Measurements from ENCODE around the gene ADAM22.
A peak's percentile ranks its signal among the peaks of the same experiment; 100 is the strongest.
"Not testable (repeated sequence)": the region's sequence is repeated elsewhere in the genome, so short reads cannot be mapped to it uniquely, and the experiment has no call there.

Gene ADAM22

GRCh38 chr7:87933953-87934698 lies at the start of gene ADAM22:
Gene ADAM22 (plus strand): TSS chr7:87934251. CDS start chr7:87934466, 215 bp downstream.
- DNase-seq (ENCODE audit: low read depth in 2 of 2), result peak; percentile 68 to 71

- DNase-seq (ENCODE audit: low read depth in 2 of 2), result no peak
Measured at GRCh38 chr7:87885018-87885417, 49.0 kb upstream of the ADAM22 start.

- no peak for DNase-seq (ENCODE audit: low read depth in 2 of 2)
Measured at GRCh38 chr7:87886875-87887274, 47.2 kb upstream of the ADAM22 start.

GRCh38 chr7:87895363-87895762 lies 38.7 kb upstream of the ADAM22 start:
- DNase-seq (ENCODE audit: low read depth in 2 of 2), result no peak

GRCh38 chr7:87899255-87899654 lies 34.8 kb upstream of the ADAM22 start:
- DNase-seq (ENCODE audit: low read depth in 2 of 2), result no peak

- not testable (repeated sequence) for DNase-seq (ENCODE audit: low read depth in 2 of 2)
Measured at GRCh38 chr7:87907136-87907906, 26.7 kb upstream of the ADAM22 start.

- not testable (repeated sequence) for DNase-seq (ENCODE audit: low read depth in 2 of 2)
Measured at GRCh38 chr7:87908814-87909213, 25.2 kb upstream of the ADAM22 start.

GRCh38 chr7:87912121-87912520 lies 21.9 kb upstream of the ADAM22 start:
- DNase-seq (ENCODE audit: low read depth in 2 of 2), result no peak

GRCh38 chr7:87918740-87919139 lies 15.3 kb upstream of the ADAM22 start:
- DNase-seq (ENCODE audit: low read depth in 2 of 2), result no peak

- no peak for DNase-seq (ENCODE audit: low read depth in 2 of 2)
Measured at GRCh38 chr7:87919875-87920274, 14.2 kb upstream of the ADAM22 start.

- DNase-seq (ENCODE audit: low read depth in 2 of 2), result no peak
Measured at GRCh38 chr7:87920578-87920977, 13.5 kb upstream of the ADAM22 start.

- DNase-seq (ENCODE audit: low read depth in 2 of 2), result not testable (repeated sequence)
Measured at GRCh38 chr7:87922759-87923395, 11.2 kb upstream of the ADAM22 start.

GRCh38 chr7:87926581-87927461 lies 7.2 kb upstream of the ADAM22 start:
- no peak for DNase-seq (ENCODE audit: low read depth in 2 of 2)

GRCh38 chr7:87933605-87933952 lies 472 bp upstream of the ADAM22 start:
- no peak for DNase-seq (ENCODE audit: low read depth in 2 of 2)

- no peak for DNase-seq (ENCODE audit: low read depth in 2 of 2)
Measured at GRCh38 chr7:87934699-87935383, 790 bp downstream of the ADAM22 start.

- no peak for DNase-seq (ENCODE audit: low read depth in 2 of 2)
Measured at GRCh38 chr7:87935384-87935706, 1.3 kb downstream of the ADAM22 start.

GRCh38 chr7:87941138-87941537 lies 7.1 kb downstream of the ADAM22 start:
- no peak for DNase-seq (ENCODE audit: low read depth in 2 of 2)

- no peak for DNase-seq (ENCODE audit: low read depth in 2 of 2)
Measured at GRCh38 chr7:87944547-87944946, 10.5 kb downstream of the ADAM22 start.

- DNase-seq (ENCODE audit: low read depth in 2 of 2), result not testable (repeated sequence)
Measured at GRCh38 chr7:87945926-87946325, 11.9 kb downstream of the ADAM22 start.

- no peak for DNase-seq (ENCODE audit: low read depth in 2 of 2)
Measured at GRCh38 chr7:87948371-87948770, 14.3 kb downstream of the ADAM22 start.

GRCh38 chr7:87959336-87959735 lies 25.3 kb downstream of the ADAM22 start:
- no peak for DNase-seq (ENCODE audit: low read depth in 2 of 2)
